ENCODE measurements around the gene TOMT. TPM values are rescaled to one million over a fixed set of nuclear protein-coding genes. Genes with fewer than 3 reads are reported as not detected.

TOMT gene
- total RNA-seq, 1 donor from 2014 or later, result not detected

DNA sequence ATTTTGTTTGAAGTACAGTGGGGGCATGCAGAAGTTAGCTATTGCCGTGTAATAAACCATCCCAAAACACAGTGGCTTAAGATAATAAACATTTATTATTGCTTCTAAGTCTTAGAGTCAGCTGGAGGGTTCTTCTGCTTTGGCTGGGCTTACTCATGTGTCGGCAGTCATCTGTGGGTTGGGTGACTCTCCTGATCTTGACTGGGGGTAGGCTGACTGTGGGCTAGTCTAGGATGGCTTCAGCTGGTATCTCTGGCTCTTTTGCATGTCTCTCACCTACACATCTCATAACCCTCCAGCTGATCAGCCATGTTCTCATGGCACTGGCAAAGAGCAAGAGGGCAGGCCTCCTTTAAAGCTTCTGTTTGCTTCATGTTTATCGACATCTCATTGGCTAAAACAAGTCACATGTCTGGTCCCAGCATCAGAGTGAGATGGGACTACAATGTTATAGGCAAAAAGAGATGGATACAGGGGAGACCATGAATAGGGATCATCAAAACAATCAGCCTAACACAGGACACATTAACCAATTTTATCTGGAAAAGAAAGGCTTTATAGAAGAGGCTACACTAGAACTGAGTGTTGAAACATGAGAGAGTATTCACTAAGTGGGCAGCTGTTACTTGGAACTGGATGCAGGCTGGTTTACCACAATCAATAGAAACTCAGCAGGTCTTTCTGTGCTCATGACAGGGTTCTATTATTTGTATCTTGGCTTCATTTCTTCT, 19.9 kb upstream of the TOMT start:
- DNase-seq (ENCODE audit: low read depth, low spot score), result no peak

- DNase-seq (ENCODE audit: low read depth, low spot score), result no peak
Measured at GRCh38 chr11:72088076-72088808, 17.5 kb upstream of the TOMT start.

GRCh38 chr11:72091292-72091691, 14.4 kb upstream of the TOMT start:
- DNase-seq (ENCODE audit: low read depth, low spot score), result no peak

GRCh38 chr11:72098741-72099140, 7.0 kb upstream of the TOMT start:
- DNase-seq (ENCODE audit: low read depth, low spot score), result no peak

- DNase-seq (ENCODE audit: low read depth, low spot score), result no peak
Measured at GRCh38 chr11:72100009-72100408, 5.7 kb upstream of the TOMT start.

- no peak for DNase-seq (ENCODE audit: low read depth, low spot score)
Measured at GRCh38 chr11:72100462-72100861, 5.3 kb upstream of the TOMT start.

- no peak for DNase-seq (ENCODE audit: low read depth, low spot score)
Measured at GRCh38 chr11:72102162-72102561, 3.6 kb upstream of the TOMT start.

- DNase-seq (ENCODE audit: low read depth, low spot score), result no peak
Measured at GRCh38 chr11:72102631-72102945, 3.1 kb upstream of the TOMT start.

- DNase-seq (ENCODE audit: low read depth, low spot score), result peak; percentile 96
Measured at GRCh38 chr11:72102946-72103753, 2.6 kb upstream of the TOMT start, which contains the start of gene LAMTOR1. Gene LAMTOR1 (minus strand): TSS chr11:72103297. CDS start chr11:72103224, 73 bp downstream.

GRCh38 chr11:72103754-72104167, 2.0 kb upstream of the TOMT start:
- DNase-seq (ENCODE audit: low read depth, low spot score), result no peak

DNA sequence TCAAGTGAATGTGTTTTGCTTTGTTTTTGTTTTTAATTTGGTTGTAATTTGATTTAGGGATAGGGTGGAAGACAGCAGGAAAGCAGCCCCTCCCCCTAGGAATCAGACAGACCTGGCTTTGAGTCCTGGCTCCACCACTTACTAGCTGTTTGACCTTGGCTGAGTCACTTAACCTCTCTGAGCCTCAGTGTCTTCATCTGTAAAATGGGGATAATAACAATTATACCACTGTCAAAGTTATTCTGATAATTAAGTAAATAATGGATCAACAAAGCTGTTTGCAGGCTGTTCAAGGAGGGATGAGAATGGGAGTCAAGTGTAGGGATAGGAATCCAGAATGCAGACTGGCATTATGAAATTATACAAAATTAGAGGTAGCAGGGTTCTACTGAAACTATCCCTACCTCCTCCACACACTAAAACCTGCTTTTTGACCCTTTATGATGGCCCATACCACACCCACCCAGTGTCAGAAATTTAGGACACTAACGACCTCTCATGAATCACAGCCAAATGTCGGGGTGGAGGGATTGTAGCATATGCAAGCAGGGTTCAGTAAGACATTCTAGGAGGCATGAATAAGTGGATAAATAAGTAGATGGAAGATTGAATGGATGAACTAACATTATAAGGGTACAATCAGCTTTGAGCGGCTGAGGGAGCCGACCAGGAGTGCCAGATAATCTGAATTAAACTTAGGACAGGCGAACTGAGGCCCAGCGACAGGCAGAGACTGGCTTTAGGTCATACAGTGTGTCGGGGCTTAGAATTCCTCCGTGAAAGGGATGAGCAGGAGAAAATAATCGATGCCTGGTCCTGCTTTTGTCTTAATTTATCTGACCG, 5.8 kb downstream of the TOMT start:
- DNase-seq (ENCODE audit: low read depth, low spot score), result no peak

GRCh38 chr11:72112143-72112977, 6.6 kb downstream of the TOMT start, which contains the start of gene ANAPC15:
Gene ANAPC15 (minus strand): TSS chr11:72112695. CDS start chr11:72111276, 1,419 bp downstream.
- peak; percentile 99 for DNase-seq (ENCODE audit: low read depth, low spot score)

GRCh38 chr11:72112978-72113808, 7.5 kb downstream of the TOMT start:
- DNase-seq (ENCODE audit: low read depth, low spot score), result no peak

GRCh38 chr11:72114570-72114969, 8.8 kb downstream of the TOMT start:
- DNase-seq (ENCODE audit: low read depth, low spot score), result no peak

DNA sequence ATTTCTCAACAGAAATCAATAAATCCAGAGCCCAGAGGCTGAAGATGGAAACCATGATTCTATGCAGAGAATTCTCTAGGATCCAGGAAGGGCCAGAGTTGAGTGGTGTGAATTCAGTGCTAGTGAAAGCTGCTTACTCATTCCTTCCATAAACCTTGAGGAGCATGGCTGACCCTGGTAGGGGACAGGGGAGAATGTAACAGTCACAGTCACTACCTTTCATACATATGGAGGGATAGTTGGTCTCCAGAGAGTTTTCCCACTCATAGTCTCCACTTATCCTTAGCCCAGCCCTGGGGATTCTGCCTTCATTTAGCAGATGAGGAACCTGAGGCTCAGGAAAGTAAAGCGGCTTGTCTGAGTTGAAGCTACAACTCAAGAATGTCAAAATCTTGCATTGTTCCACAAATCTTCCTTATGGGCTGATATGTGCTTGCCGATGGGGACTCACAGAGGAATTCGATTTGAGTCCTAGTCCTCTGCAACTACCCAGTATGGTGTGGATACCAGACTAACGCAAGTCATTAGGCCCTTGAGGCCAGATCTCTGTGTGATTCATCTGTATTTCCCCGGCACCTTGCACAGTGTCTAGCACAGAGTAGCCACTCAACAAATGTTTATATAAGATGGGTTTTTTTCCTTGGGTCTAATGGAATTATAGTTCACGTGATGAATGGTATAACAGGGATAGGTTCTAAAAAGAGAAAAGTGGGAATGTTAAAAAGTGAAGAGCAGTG, 10.5 kb downstream of the TOMT start:
- no peak for DNase-seq (ENCODE audit: low read depth, low spot score)

DNA sequence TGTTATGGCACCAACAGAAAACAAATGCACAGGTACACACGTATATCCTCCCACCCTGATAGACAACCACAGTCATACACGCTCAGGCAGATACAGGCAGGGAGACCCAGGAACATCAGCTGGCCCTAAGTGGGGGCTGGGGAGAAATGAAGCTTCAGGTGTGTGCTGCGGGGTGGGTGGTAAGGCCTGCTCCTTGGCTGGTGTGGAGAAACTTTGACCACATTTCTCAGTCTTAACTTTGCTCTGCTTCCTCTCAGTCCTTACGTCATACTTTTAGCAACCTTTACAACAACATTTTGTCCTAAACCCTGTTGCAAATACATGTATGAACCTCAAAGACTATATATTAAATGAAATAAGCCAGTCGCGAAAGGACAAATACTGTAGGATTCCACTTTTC, 13.5 kb downstream of the TOMT start:
- no peak for DNase-seq (ENCODE audit: low read depth, low spot score)

GRCh38 chr11:72120930-72121329, 15.2 kb downstream of the TOMT start:
- DNase-seq (ENCODE audit: low read depth, low spot score), result no peak

DNA sequence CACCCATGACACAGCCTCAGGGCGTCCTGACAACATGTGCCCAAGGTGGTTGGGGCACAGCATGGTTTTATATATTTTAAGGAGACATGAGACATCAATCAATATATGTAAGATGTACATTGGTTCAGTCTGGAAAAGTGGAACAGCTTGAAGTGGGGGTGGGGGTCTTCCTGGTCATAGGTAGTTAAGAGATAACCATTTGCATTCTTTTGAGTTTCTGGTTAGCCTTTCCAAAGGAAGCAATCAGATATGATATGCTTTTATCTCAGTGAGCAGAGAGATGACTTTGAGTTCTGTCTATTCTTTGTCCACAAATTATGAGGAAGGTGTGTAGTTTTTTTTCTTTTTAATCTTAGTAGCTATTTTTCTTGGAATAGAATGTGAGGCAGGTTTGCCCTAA, 16.9 kb downstream of the TOMT start:
- DNase-seq (ENCODE audit: low read depth, low spot score), result no peak
